SH-SY5Y (cell line): Measurements from ENCODE around the gene CBLN3.

Source experiments
- GATA2 ChIP-seq: IDR thresholded peaks from 2 replicates; pipeline ENCODE4 v1.6.1; 2011; ENCODE audit warnings: mild to moderate bottlenecking, low read depth, low read length
- GATA3 ChIP-seq: IDR thresholded peaks from 2 replicates; pipeline ENCODE4 v1.6.1; 2011; ENCODE audit warnings: low read depth, mild to moderate bottlenecking, low read length, moderate library complexity

Gene CBLN3

DNA sequence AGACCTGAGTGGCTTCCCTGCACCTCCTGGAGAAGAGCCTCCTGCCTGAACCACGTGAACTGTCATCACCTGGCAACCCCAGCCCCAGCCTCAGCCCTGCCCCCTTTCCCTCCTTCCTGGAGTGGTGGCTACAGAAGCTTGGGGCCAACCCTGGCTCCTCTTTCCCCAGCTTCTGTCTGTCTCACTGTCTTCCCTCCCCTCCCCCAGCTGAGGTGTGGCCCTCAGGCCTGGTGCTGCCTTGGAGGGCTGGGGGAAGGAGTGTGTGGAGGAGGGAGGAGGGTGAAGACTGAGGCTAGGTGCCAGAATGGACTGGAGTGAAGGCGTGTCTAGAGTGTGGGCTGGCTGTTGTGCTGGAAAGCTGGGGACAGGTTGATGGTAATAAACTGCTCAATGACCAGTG lies 51.8 kb downstream of the CBLN3 start:
- TF ChIP-seq GATA3 (no peak), GATA2 (no peak)

DNA sequence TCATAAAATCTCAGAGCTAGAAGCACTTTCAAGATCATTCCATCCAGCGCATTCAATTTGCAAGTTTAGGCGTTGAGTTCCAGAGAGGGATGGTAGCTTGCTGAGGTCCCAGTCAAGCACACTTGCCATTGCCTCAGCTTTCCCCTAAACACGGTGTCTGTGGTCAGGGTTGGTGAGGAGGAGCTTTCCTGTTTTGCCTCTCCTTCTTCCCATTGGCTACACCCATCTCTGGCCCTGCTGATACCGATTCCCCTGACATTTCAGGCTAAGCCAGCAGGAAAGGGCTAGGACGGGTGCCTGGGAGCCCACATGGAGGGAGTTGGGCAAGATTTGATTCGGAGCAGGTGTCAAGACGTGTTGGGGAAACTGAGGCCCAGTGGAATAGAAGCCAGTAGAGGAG lies 52.3 kb downstream of the CBLN3 start:
- TF ChIP-seq GATA2, result no peak
- no peak for TF ChIP-seq GATA3
